Measurements from ENCODE around the gene PSD. TPM values are rescaled to one million over a fixed set of nuclear protein-coding genes. Genes with fewer than 3 reads are reported as not detected.

The PSD gene
- total and polyA plus RNA-seq, 3 donors from 2014 or later, result 17.7 to 22.7 (median 22.0) TPM

DNA sequence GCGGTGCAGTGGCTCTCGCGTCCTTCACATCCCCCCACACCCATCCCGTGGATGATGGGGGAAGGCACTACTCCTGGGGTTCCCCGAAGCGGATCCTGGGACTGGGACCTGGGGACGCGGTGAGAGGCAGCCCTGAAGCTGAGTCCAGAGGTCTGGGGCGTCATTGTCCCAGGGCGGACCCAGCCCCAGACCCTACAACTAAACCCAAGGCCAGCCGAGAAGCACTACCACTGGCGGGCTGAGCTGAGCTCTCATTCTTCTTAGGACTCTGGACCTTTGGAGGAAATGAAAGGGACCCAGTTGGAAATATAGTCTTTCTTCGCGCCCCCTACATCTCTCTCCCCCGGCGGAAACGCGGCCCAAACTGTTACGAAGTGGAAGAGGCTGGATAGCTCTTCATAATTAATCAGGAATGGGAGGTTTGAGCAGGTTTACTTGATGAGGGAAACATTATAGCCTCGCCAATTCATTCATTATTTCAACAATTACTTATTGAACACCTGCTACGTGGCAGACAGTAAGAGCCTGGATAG lies 1.7 kb upstream of the PSD start:
- DNase-seq, result no peak
- H3K4me3 ChIP-seq, result peak overlapping the region; percentile 80 to 96
- WGBS, 2 donors, result 0% methylated on average over 11 to 18 of the region's 21 CpGs
- no peaks in the 10 kb centered on the region for H3K36me3 ChIP-seq (ENCODE audit: low read depth, missing control alignments)
- H3K27ac ChIP-seq, result peak overlapping the region; percentile 74 to 80
- no peaks in the 10 kb centered on the region for H3K27me3 ChIP-seq
- H3K4me1 ChIP-seq, result peaks cover 23% of the 10 kb centered on the region
- H3K9me3 ChIP-seq, result no peaks in the 10 kb centered on the region
- TF ChIP-seq, protein P1, sequence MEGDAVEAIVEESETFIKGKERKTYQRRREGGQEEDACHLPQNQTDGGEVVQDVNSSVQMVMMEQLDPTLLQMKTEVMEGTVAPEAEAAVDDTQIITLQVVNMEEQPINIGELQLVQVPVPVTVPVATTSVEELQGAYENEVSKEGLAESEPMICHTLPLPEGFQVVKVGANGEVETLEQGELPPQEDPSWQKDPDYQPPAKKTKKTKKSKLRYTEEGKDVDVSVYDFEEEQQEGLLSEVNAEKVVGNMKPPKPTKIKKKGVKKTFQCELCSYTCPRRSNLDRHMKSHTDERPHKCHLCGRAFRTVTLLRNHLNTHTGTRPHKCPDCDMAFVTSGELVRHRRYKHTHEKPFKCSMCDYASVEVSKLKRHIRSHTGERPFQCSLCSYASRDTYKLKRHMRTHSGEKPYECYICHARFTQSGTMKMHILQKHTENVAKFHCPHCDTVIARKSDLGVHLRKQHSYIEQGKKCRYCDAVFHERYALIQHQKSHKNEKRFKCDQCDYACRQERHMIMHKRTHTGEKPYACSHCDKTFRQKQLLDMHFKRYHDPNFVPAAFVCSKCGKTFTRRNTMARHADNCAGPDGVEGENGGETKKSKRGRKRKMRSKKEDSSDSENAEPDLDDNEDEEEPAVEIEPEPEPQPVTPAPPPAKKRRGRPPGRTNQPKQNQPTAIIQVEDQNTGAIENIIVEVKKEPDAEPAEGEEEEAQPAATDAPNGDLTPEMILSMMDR (IDR thresholded peaks at IDR 0.05), result no peak
- no peak for TF ChIP-seq POLR2A (IDR thresholded peaks at IDR 0.05)
- intact Hi-C loops (cut with DNase I; ENCODE audit: low total_unique reads), result loop anchor here (10.0 kb wide), 2 partner anchors 55 to 165 kb away; no protein-coding TSS in a partner anchor

DNA sequence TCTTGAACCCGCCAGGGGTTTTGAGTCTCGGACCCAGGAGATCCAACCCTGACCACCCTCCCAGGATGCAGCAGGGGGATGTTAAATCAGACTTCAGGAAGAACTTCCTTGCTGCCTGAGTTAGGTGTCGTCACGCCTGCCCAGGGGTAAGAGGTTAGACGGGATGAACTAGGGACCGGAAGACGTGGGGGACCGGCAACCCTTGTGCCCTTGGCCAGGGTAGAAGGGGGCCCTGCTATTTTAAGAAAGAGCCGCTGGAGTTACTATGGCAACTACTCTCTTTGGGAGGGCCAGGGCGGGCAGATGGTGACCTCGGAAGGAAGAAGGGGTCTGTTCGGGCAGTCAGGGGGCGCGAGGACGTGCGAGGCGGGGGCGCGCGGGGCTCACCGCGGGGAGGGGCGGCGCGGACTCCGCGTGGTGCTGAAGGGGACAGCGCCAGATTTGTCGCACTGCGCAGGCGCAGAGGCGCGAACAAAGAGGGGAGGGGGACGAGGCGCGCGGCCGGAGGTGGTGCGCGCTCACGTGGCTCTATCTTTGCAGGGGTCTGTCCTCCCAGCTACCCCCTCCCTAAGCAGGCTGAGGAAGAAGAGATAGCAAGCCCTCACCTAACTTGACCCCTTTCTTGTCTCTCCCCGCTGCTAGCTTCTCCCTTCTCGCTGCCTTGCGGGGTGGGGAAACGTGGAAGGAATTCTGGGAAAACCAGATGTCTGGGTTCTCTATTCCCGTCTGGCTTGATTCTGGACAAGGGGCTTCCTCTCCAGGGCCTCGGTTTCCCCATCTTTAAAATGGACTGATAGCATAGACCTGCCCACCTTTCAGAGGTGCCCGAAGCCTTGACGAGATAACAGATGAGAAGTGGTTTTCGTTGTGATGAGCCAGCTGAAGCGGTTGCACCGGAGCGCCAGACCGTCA lies 940 bp upstream of the PSD start:
- TF ChIP-seq, protein P1 (IDR thresholded peaks at IDR 0.05), result no peak
- no peak for TF ChIP-seq POLR2A (IDR thresholded peaks at IDR 0.05)
- H3K36me3 ChIP-seq (ENCODE audit: low read depth, missing control alignments), result no peaks in the 10 kb centered on the region
- H3K4me3 ChIP-seq, result peak overlapping the region; percentile 80 to 96
- H3K9me3 ChIP-seq, result no peaks in the 10 kb centered on the region
- 1% methylated on average over 23 to 51 of the region's 54 CpGs for WGBS, 2 donors
- no peaks in the 10 kb centered on the region for H3K27me3 ChIP-seq
- DNase-seq, result peak; percentile 83
- H3K27ac ChIP-seq, result peak overlapping the region in 1 of 2 donors; percentile 80
- H3K4me1 ChIP-seq, result peaks cover 23% of the 10 kb centered on the region
- intact Hi-C loops (cut with DNase I; ENCODE audit: low total_unique reads), result loop anchor here (10.0 kb wide), 2 partner anchors 55 to 165 kb away; no protein-coding TSS in a partner anchor

DNA sequence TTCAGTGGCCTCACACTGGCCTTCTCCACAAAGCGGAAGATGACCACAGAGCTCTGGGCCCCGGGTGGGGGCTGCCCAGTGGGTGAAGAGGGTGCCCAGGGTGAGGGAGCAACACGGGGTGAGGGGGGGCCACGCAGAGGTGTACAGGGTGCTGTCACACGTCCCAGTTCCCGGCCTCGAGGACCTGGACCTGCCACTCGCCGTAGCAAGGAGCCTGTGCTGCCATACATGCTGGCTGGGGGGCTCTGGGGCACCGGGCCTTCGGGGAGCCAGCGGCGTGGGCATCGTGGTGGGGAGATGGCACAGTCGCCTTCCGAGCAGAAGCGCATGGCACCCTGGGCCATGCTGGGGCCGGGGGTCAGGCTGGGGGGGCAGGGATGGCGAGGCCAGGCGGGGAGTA lies 1.9 kb downstream of the PSD start:
- intact Hi-C loops (cut with DNase I; ENCODE audit: low total_unique reads), result no loop called here
- Histone ChIP-seq H3K36me3 (ENCODE audit: low read depth, missing control alignments) (no peaks in the 10 kb centered on the region), H3K4me3 (no peak overlapping the region), H3K27ac (no peak overlapping the region), H3K27me3 (no peaks in the 10 kb centered on the region), H3K9me3 (no peaks in the 10 kb centered on the region), H3K4me1 (peaks cover 11% of the 10 kb centered on the region)
- no peak for TF ChIP-seq POLR2A (IDR thresholded peaks at IDR 0.05)
- TF ChIP-seq, protein P1 (IDR thresholded peaks at IDR 0.05), result no peak
- DNase-seq, result no peak
- WGBS, 2 donors, result 89 to 92% methylated on average over 6 to 20 of the region's 20 CpGs

DNA sequence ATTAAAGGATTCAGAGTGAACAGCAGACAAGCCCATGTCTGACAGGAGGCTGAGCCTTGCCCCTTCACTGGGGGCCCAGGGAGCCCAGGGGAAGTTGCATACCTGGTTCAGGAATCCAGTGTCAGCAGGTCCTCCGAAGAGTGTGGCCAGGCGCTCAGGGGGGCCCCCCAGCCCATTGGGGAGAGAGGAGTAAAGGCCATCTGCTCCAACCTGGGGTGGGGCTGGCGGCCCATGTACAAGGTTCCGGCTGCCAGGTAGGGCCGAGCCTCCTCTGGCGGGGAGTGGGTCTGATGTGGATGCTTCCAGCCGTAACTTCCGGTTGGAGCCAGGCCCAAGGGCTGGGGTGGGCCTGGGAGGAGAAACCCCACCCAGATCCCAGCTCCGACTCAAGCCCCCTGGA lies 2.3 kb downstream of the PSD start:
- no peaks in the 10 kb centered on the region for H3K27me3 ChIP-seq
- H3K4me1 ChIP-seq, result peaks cover 11% of the 10 kb centered on the region
- H3K4me3 ChIP-seq, result no peak overlapping the region
- TF ChIP-seq POLR2A (IDR thresholded peaks at IDR 0.05), result no peak
- TF ChIP-seq, protein P1 (IDR thresholded peaks at IDR 0.05), result no peak
- no peak overlapping the region for H3K27ac ChIP-seq
- no peak for DNase-seq
- H3K9me3 ChIP-seq, result no peaks in the 10 kb centered on the region
- intact Hi-C loops (cut with DNase I; ENCODE audit: low total_unique reads), result no loop called here
- no peaks in the 10 kb centered on the region for H3K36me3 ChIP-seq (ENCODE audit: low read depth, missing control alignments)
- 69 to 86% methylated on average over 2 to 9 of the region's 9 CpGs for WGBS, 2 donors
